HepG2 (cell line): ENCODE data around the gene XRCC1. TPM values are rescaled to one million over a fixed set of nuclear protein-coding genes. Genes with fewer than 3 reads are reported as not detected.

ENCODE experiments used
- ARID3A ChIP-seq: IDR thresholded peaks from 2 replicates; pipeline ENCODE4 v1.6.1; 2012; ENCODE audit warnings: low read depth, low read length, improper control_type of control experiment
- BATF2 ChIP-seq: sonication (generic); formaldehyde crosslinking; IDR thresholded peaks from 2 replicates; pipeline ENCODE4 v1.8.0; 2022; ENCODE audit warnings: mild to moderate bottlenecking, missing genetic modification reagents, moderate library complexity
- LBX2 ChIP-seq: sonication (generic); formaldehyde crosslinking; IDR thresholded peaks from 2 replicates; pipeline ENCODE4 v1.5.0; 2020; ENCODE audit warnings: missing genetic modification reagents, mild to moderate bottlenecking, borderline replicate concordance
- MATR3 ChIP-seq: sonication (generic); formaldehyde crosslinking; IDR thresholded peaks from 2 replicates; pipeline ENCODE4 v1.4.0; 2020; ENCODE audit warnings: missing genetic modification reagents
- PATZ1 ChIP-seq: sonication (generic); formaldehyde crosslinking; IDR thresholded peaks from 2 replicates; pipeline ENCODE4 v1.4.0; 2020; ENCODE audit warnings: missing genetic modification reagents
- SMC3 ChIP-seq: IDR thresholded peaks from 2 replicates; pipeline ENCODE4 v1.6.1; 2011; ENCODE audit warnings: low read length, improper control_type of control experiment
- SRY ChIP-seq: sonication (generic); formaldehyde crosslinking; IDR thresholded peaks from 2 replicates; pipeline ENCODE4 v1.8.0; 2022; ENCODE audit warnings: mild to moderate bottlenecking, missing genetic modification reagents
- ZNF143 ChIP-seq: sonication (generic); formaldehyde crosslinking; IDR thresholded peaks from 2 replicates; pipeline ENCODE4 v1.4.0; 2020; ENCODE audit warnings: missing genetic modification reagents
- ZNF570 ChIP-seq: sonication (generic); formaldehyde crosslinking; IDR thresholded peaks from 2 replicates; pipeline ENCODE4 v1.4.0; 2020; ENCODE audit warnings: mild to moderate bottlenecking, missing genetic modification reagents, borderline replicate concordance
- polyA plus RNA-seq, 8 experiments: library from polyadenylated mRNA; depleted of rRNA in 3 of 8; stranded (reverse) in 7 of 8; unstranded in 1 of 8; fragments of >200 nt; fragmentation: Illumina TruSeq in 4 of 8; extraction: Trizol in 4 of 8; gene quantifications; 2 replicates each; pipeline versions ENCODE4 v1.2.1 to v1.2.3, GENCODE V29; 2011 to 2016; ENCODE audit warnings: low read depth in 4 of 8, missing spikeins in 1 of 8, mixed read lengths in 1 of 8; ENCODE audit not compliant: insufficient read depth in 1 of 8
- total RNA-seq, 5 experiments: library from RNA; depleted of rRNA; stranded (reverse); fragments of >200 nt; fragmentation: Illumina TruSeq; extraction: Trizol; gene quantifications; 2 replicates each; pipeline ENCODE4 v1.2.3, GENCODE V29; 2016; ENCODE audit warnings: low read depth in 1 of 5
- TF ChIP-seq, protein P1 (sequence below): sonication (generic); formaldehyde crosslinking; IDR thresholded peaks from 2 replicates; pipeline ENCODE4 v1.4.0; 2020; ENCODE audit warnings: mild to moderate bottlenecking, missing genetic modification reagents, borderline replicate concordance
- TF ChIP-seq, protein P2 (sequence below): sonication (generic); formaldehyde crosslinking; IDR thresholded peaks from 2 replicates; pipeline ENCODE4 v1.8.0; 2023; ENCODE audit warnings: mild to moderate bottlenecking, missing genetic modification reagents
- TF ChIP-seq, protein P3 (sequence below): sonication (generic); formaldehyde crosslinking; IDR thresholded peaks from 2 replicates; pipeline ENCODE4 v1.4.0; 2020; ENCODE audit warnings: missing genetic modification reagents
- TF ChIP-seq, protein P4 (sequence below): IDR thresholded peaks from 2 replicates; pipeline ENCODE4 v1.6.1; 2016; ENCODE audit warnings: low read depth

The XRCC1 gene
- total and polyA plus RNA-seq, 2 of the 13 experiments (the other 11 are each of a cell fraction or from before 2014, with no cell fraction given) = 24.7 to 26.3 TPM

DNA sequence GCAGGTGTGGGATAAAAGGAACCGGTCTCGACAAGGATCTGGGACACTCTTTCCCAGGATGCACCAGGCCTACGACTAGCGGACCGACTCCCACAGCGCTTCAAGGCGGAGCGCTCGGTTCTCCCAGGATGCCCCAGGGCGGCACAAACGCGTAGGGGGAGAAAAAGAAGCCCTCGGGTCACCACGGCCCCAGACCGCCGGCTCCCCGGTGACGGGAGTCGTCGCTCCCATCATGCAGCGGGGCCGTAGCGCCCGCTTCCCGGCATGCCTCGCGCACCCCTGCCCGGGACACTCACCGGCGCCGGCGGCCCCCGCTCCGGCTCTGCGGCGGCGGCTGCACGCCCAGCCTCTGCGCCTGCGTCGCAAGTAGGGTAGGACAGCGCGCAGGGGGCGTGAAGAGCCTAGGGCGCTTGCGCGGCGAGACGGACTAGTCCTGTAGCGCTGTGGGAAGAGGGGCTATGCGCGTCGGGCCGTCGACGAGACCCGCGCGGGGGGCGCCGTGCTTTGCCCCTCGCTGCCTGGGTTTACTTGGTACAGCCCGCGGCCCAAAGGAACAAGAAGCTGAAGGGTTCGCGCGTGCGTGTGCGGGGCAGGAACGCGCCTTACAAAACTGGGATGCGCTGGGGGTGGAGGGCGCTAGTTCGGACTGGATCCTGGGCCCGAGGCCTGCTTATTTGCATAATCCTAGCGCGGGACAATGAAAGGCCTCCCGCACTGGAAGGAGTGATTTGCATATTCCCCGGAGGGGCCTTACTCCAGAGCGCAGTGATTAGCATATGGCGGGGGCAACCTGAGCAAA is 44.1 kb upstream of the XRCC1 start, which contains the start of gene ZNF428 (continued):
- TF ChIP-seq, protein P1, sequence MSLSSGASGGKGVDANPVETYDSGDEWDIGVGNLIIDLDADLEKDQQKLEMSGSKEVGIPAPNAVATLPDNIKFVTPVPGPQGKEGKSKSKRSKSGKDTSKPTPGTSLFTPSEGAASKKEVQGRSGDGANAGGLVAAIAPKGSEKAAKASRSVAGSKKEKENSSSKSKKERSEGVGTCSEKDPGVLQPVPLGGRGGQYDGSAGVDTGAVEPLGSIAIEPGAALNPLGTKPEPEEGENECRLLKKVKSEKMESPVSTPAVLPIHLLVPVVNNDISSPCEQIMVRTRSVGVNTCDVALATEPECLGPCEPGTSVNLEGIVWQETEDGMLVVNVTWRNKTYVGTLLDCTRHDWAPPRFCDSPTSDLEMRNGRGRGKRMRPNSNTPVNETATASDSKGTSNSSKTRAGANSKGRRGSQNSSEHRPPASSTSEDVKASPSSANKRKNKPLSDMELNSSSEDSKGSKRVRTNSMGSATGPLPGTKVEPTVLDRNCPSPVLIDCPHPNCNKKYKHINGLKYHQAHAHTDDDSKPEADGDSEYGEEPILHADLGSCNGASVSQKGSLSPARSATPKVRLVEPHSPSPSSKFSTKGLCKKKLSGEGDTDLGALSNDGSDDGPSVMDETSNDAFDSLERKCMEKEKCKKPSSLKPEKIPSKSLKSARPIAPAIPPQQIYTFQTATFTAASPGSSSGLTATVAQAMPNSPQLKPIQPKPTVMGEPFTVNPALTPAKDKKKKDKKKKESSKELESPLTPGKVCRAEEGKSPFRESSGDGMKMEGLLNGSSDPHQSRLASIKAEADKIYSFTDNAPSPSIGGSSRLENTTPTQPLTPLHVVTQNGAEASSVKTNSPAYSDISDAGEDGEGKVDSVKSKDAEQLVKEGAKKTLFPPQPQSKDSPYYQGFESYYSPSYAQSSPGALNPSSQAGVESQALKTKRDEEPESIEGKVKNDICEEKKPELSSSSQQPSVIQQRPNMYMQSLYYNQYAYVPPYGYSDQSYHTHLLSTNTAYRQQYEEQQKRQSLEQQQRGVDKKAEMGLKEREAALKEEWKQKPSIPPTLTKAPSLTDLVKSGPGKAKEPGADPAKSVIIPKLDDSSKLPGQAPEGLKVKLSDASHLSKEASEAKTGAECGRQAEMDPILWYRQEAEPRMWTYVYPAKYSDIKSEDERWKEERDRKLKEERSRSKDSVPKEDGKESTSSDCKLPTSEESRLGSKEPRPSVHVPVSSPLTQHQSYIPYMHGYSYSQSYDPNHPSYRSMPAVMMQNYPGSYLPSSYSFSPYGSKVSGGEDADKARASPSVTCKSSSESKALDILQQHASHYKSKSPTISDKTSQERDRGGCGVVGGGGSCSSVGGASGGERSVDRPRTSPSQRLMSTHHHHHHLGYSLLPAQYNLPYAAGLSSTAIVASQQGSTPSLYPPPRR (CRISPR knock-in tag) = 0 out of 2 replicates have a peak, but pooled peaks have one; percentile 59
- TF ChIP-seq, protein P2, sequence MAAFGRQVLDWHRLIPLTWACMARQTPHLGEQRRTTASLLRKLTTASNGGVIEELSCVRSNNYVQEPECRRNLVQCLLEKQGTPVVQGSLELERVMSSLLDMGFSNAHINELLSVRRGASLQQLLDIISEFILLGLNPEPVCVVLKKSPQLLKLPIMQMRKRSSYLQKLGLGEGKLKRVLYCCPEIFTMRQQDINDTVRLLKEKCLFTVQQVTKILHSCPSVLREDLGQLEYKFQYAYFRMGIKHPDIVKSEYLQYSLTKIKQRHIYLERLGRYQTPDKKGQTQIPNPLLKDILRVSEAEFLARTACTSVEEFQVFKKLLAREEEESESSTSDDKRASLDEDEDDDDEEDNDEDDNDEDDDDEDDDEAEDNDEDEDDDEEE (CRISPR knock-in tag) = peak; percentile 90; the same call in 1 of the 2 replicates
- TF ChIP-seq, protein P3, sequence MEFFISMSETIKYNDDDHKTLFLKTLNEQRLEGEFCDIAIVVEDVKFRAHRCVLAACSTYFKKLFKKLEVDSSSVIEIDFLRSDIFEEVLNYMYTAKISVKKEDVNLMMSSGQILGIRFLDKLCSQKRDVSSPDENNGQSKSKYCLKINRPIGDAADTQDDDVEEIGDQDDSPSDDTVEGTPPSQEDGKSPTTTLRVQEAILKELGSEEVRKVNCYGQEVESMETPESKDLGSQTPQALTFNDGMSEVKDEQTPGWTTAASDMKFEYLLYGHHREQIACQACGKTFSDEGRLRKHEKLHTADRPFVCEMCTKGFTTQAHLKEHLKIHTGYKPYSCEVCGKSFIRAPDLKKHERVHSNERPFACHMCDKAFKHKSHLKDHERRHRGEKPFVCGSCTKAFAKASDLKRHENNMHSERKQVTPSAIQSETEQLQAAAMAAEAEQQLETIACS (CRISPR knock-in tag) = peak; percentile 77
- peak; percentile 91; the same call in 1 of the 2 replicates for TF ChIP-seq ZNF570 (CRISPR knock-in tag)
- peak; percentile 14 for TF ChIP-seq PATZ1 (CRISPR knock-in tag)
- TF ChIP-seq SRY (CRISPR knock-in tag) = peak; percentile 78; the same call in 1 of the 2 replicates
- no peak for TF ChIP-seq MATR3 (CRISPR knock-in tag)
- no peak for TF ChIP-seq ARID3A
- peak; percentile 80; the same call in 1 of the 2 replicates for TF ChIP-seq BATF2
- TF ChIP-seq LBX2 (CRISPR knock-in tag) = 0 out of 2 replicates have a peak, but pooled peaks have one; percentile 51
- peak; percentile 89 for TF ChIP-seq ZNF143
- TF ChIP-seq SMC3 = no peak
- TF ChIP-seq, protein P4, sequence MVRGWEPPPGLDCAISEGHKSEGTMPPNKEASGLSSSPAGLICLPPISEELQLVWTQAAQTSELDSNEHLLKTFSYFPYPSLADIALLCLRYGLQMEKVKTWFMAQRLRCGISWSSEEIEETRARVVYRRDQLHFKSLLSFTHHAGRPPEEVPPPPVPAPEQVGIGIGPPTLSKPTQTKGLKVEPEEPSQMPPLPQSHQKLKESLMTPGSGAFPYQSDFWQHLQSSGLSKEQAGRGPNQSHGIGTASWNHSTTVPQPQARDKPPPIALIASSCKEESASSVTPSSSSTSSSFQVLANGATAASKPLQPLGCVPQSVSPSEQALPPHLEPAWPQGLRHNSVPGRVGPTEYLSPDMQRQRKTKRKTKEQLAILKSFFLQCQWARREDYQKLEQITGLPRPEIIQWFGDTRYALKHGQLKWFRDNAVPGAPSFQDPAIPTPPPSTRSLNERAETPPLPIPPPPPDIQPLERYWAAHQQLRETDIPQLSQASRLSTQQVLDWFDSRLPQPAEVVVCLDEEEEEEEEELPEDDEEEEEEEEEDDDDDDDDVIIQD (CRISPR knock-in tag) = no peak
